Measurements from ENCODE around the gene TREX2.

The TREX2 gene

DNA sequence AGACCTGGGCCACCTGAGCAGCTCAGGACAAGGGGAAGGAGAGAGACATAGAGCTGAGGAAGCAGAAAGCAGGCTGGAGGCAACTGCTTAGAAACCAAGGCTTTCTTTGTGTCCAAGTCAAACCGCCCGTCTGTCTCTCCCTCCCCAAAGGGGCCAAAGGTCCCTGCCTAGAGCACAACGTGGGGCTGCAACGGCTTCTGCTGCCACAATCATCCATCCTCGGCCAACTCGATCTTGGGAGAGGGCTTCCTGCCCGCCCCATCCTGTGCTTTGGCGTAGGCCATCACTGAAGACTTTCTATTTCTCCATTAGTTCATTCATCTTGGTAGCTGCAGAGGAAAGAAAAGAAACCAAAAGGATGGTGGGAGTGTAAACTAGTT lies 1.7 kb upstream of the TREX2 start:
- Histone ChIP-seq H3K4me1 (ENCODE audit: control insufficient read depth, insufficient read depth, low read length) (no peaks in the 10 kb centered on the region), H3K9ac (ENCODE audit: low read length) (no peak overlapping the region), H3K36me3 (ENCODE audit: control insufficient read depth, insufficient read depth, low read length) (no peaks in the 10 kb centered on the region), H3K27me3 (ENCODE audit: control insufficient read depth, insufficient read depth, low read length) (peaks cover 4% of the 10 kb centered on the region), H3K4me3 (ENCODE audit: low read length) (no peak overlapping the region), H3K27ac (ENCODE audit: low read depth, low read length) (no peak overlapping the region)

DNA sequence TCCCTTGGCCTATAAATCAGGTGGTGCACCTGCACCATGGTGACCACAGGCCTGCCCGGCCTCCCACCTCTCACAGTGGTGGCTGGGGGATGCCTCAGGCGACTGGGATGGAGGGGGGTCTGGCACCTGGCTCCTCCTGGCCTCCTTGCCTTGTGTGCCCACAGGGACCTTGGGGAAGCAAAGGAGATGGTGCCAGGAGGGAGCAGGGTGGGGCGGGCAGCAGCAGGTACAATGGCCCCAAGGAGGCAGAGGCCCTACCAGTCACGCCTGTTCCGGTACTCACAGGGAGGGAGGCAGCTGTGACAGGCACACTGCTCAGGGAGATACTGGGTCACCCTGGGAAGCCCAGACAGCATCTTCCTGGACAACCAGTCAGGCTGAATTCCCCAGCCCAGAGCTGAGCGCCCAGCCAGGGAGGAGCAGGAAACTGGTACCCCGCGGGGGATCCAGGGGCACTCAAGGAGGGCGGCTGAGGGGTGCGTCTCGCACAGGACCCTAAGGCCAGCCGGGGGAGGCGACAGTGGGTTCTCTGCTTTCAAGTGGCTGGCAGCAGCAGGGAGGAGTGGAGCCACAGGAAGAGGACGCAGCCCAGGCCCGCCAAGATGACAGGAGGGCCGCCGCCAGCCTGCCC lies 1.2 kb upstream of the TREX2 start:
- H3K27ac ChIP-seq (ENCODE audit: low read depth, low read length): no peak overlapping the region
- no peaks in the 10 kb centered on the region for H3K4me1 ChIP-seq (ENCODE audit: control insufficient read depth, insufficient read depth, low read length)
- H3K36me3 ChIP-seq (ENCODE audit: control insufficient read depth, insufficient read depth, low read length): no peaks in the 10 kb centered on the region
- H3K4me3 ChIP-seq (ENCODE audit: low read length): no peak overlapping the region
- H3K27me3 ChIP-seq (ENCODE audit: control insufficient read depth, insufficient read depth, low read length): peaks cover 4% of the 10 kb centered on the region
- no peak overlapping the region for H3K9ac ChIP-seq (ENCODE audit: low read length)

GRCh38 chrX:153446636-153446936 lies 730 bp upstream of the TREX2 start:
- H3K36me3 ChIP-seq (ENCODE audit: control insufficient read depth, insufficient read depth, low read length): no peaks in the 10 kb centered on the region
- no peak overlapping the region for H3K27ac ChIP-seq (ENCODE audit: low read depth, low read length)
- no peak overlapping the region for H3K9ac ChIP-seq (ENCODE audit: low read length)
- H3K4me3 ChIP-seq (ENCODE audit: low read length): no peak overlapping the region
- peaks cover 4% of the 10 kb centered on the region for H3K27me3 ChIP-seq (ENCODE audit: control insufficient read depth, insufficient read depth, low read length)
- no peaks in the 10 kb centered on the region for H3K4me1 ChIP-seq (ENCODE audit: control insufficient read depth, insufficient read depth, low read length)

DNA sequence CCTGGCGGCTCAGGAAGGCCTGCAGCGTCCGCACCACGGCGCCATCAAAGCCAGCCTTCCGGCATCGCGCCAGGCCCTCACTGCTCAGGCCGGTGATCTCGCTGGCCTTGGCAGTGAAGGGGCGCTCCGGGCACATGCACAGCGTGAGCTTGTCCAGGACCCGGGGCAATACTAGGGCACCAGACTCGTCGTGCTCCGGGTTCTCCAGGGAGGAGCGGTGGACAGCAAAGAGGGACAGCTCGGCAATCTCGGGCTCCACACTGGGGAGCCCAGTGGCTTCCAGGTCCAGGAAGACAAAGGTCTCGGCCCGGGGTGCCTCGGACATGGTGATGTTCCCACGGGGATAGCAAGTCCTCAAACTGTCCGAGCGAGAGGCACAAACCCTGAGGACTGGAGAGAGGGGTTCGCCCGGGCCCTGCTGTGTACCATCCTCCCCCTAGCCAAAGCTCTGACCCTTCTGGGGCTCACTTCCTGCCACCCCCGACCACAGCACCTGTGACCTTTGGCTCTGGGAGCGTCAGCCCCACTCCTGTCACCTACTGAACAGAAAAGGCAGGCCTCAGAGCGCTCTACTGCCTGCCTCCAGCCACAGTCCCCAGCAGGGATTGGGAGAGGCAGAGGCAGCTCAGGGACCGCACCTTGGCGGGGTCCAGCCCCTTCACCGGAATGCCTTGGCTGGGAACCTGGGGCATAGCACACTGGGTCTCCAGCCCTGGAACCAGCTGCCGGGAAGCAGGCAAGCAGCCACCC lies 575 bp downstream of the TREX2 start:
- Histone ChIP-seq H3K27ac (ENCODE audit: low read depth, low read length) (no peak overlapping the region), H3K9ac (ENCODE audit: low read length) (no peak overlapping the region), H3K4me3 (ENCODE audit: low read length) (no peak overlapping the region), H3K27me3 (ENCODE audit: control insufficient read depth, insufficient read depth, low read length) (peaks cover 5% of the 10 kb centered on the region), H3K36me3 (ENCODE audit: control insufficient read depth, insufficient read depth, low read length) (no peaks in the 10 kb centered on the region), H3K4me1 (ENCODE audit: control insufficient read depth, insufficient read depth, low read length) (no peaks in the 10 kb centered on the region)

- H3K4me1 ChIP-seq (ENCODE audit: control insufficient read depth, insufficient read depth, low read length): no peaks in the 10 kb centered on the region
- H3K27me3 ChIP-seq (ENCODE audit: control insufficient read depth, insufficient read depth, low read length): peaks cover 5% of the 10 kb centered on the region
- no peak overlapping the region for H3K27ac ChIP-seq (ENCODE audit: low read depth, low read length)
- no peaks in the 10 kb centered on the region for H3K36me3 ChIP-seq (ENCODE audit: control insufficient read depth, insufficient read depth, low read length)
- H3K4me3 ChIP-seq (ENCODE audit: low read length): no peak overlapping the region
- H3K9ac ChIP-seq (ENCODE audit: low read length): no peak overlapping the region
Measured at GRCh38 chrX:153444333-153445011, 1.4 kb downstream of the TREX2 start.

DNA sequence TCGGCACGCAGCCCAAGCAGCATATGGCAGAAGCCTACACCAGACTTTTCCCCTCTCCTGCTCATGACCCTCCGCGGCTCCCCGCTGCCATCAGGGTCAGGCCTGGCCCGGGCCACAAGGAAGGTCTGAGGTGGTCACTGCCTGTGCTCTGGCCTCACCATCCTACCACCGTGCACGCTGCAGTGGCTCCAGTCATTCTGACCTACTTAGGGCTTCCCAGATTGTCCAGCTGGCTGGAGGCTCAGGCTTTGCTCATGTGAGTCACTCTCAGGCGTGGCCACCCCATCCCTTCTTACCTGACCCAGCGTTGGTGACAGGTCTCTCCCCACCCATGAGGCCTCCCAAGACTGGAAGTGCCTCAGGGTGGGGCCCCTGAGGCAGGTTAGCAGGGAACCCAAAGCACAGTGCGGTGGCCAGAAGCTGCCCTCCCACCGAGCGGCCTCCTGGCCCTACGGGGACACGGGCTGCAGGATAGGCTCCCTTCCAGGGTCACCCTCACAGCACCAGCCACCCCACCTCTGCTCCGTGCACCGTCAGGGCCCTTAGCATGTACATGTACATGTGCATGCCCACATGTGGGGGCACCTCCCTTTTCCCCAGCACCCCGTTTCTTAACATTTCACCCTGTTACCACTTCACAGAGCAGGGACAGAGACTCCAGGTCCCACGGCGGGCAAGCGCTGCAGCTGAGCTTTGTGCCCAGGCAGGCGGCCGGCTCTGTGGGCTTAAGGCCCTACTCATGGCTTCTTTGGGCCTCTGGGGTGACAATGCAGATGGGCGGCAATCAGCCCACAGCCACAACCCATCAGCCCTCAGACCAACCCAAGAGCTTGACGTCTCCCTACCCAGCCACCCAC lies 2.2 kb downstream of the TREX2 start:
- Histone ChIP-seq H3K36me3 (ENCODE audit: control insufficient read depth, insufficient read depth, low read length) (no peaks in the 10 kb centered on the region), H3K27me3 (ENCODE audit: control insufficient read depth, insufficient read depth, low read length) (peaks cover 7% of the 10 kb centered on the region), H3K4me1 (ENCODE audit: control insufficient read depth, insufficient read depth, low read length) (no peaks in the 10 kb centered on the region), H3K9ac (ENCODE audit: low read length) (no peak overlapping the region), H3K27ac (ENCODE audit: low read depth, low read length) (no peak overlapping the region), H3K4me3 (ENCODE audit: low read length) (no peak overlapping the region)

- peaks cover 6% of the 10 kb centered on the region for H3K27me3 ChIP-seq (ENCODE audit: control insufficient read depth, insufficient read depth, low read length)
- H3K4me1 ChIP-seq (ENCODE audit: control insufficient read depth, insufficient read depth, low read length): no peaks in the 10 kb centered on the region
- H3K4me3 ChIP-seq (ENCODE audit: low read length): no peak overlapping the region
- H3K36me3 ChIP-seq (ENCODE audit: control insufficient read depth, insufficient read depth, low read length): no peaks in the 10 kb centered on the region
- H3K27ac ChIP-seq (ENCODE audit: low read depth, low read length): no peak overlapping the region
- H3K9ac ChIP-seq (ENCODE audit: low read length): no peak overlapping the region
Measured at GRCh38 chrX:153442463-153442862, 3.4 kb downstream of the TREX2 start.

DNA sequence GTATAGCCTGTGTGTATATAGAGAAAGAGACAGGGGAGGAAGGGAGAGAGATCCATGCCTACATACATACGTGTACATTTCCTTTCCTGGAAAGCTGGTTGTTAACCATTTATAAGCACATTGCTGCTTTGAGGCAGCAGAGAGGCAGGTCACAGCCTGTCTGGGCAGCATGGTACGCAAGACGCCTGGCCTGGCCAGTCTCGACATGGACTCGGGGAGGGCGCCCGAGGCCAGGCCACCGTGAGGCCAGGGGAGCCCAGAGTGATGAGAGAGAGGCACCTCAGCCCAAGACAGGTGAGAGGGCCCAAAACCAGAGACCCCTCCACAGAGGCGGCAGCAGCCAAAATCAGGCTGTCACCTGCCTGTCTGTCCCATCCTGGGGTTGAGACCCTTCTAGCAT lies 3.9 kb downstream of the TREX2 start:
- H3K4me3 ChIP-seq (ENCODE audit: low read length): no peak overlapping the region
- H3K27me3 ChIP-seq (ENCODE audit: control insufficient read depth, insufficient read depth, low read length): peaks cover 4% of the 10 kb centered on the region
- H3K36me3 ChIP-seq (ENCODE audit: control insufficient read depth, insufficient read depth, low read length): no peaks in the 10 kb centered on the region
- H3K27ac ChIP-seq (ENCODE audit: low read depth, low read length): no peak overlapping the region
- H3K4me1 ChIP-seq (ENCODE audit: control insufficient read depth, insufficient read depth, low read length): no peaks in the 10 kb centered on the region
- no peak overlapping the region for H3K9ac ChIP-seq (ENCODE audit: low read length)

DNA sequence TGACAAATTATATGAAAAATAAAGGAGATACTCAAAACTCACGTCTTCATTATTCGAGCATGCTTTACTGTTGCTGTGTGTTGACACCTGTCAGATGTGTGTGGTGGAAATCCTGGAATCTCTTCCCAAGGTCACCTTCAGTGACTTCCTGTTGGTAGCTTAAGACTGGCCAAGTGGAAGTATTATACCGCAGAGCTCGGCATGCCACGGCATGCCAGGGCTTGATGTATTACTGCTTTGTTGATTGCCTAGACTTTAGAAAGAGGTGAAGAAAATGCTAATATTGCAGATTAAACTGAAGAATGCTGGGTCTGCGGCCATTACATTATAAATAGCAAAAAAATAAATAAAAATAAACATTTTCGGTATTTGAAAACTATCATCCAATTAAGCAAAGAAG lies 4.6 kb downstream of the TREX2 start:
- H3K27me3 ChIP-seq (ENCODE audit: control insufficient read depth, insufficient read depth, low read length): peaks cover 4% of the 10 kb centered on the region
- H3K9ac ChIP-seq (ENCODE audit: low read length): no peak overlapping the region
- H3K4me1 ChIP-seq (ENCODE audit: control insufficient read depth, insufficient read depth, low read length): no peaks in the 10 kb centered on the region
- H3K36me3 ChIP-seq (ENCODE audit: control insufficient read depth, insufficient read depth, low read length): no peaks in the 10 kb centered on the region
- H3K4me3 ChIP-seq (ENCODE audit: low read length): no peak overlapping the region
- no peak overlapping the region for H3K27ac ChIP-seq (ENCODE audit: low read depth, low read length)

- no peaks in the 10 kb centered on the region for H3K4me1 ChIP-seq (ENCODE audit: control insufficient read depth, insufficient read depth, low read length)
Measured at GRCh38 chrX:153440556-153441135, 5.2 kb downstream of the TREX2 start.

GRCh38 chrX:153439977-153440376 lies 5.9 kb downstream of the TREX2 start:
- no peaks in the 10 kb centered on the region for H3K4me1 ChIP-seq (ENCODE audit: control insufficient read depth, insufficient read depth, low read length)
- no peak overlapping the region for H3K27ac ChIP-seq (ENCODE audit: low read depth, low read length)
- no peak overlapping the region for H3K4me3 ChIP-seq (ENCODE audit: low read length)
- H3K27me3 ChIP-seq (ENCODE audit: control insufficient read depth, insufficient read depth, low read length): peaks cover 4% of the 10 kb centered on the region
- H3K36me3 ChIP-seq (ENCODE audit: control insufficient read depth, insufficient read depth, low read length): no peaks in the 10 kb centered on the region
- H3K9ac ChIP-seq (ENCODE audit: low read length): no peak overlapping the region

More at GRCh38 chrX:153440556-153441135, 5.2 kb downstream of the TREX2 start:
- H3K9ac ChIP-seq (ENCODE audit: low read length): no peak overlapping the region
- no peak overlapping the region for H3K4me3 ChIP-seq (ENCODE audit: low read length)
- no peak overlapping the region for H3K27ac ChIP-seq (ENCODE audit: low read depth, low read length)
- peaks cover 4% of the 10 kb centered on the region for H3K27me3 ChIP-seq (ENCODE audit: control insufficient read depth, insufficient read depth, low read length)
- H3K36me3 ChIP-seq (ENCODE audit: control insufficient read depth, insufficient read depth, low read length): no peaks in the 10 kb centered on the region

GRCh38 chrX:153438532-153438931 lies 7.3 kb downstream of the TREX2 start:
- Histone ChIP-seq H3K4me3 (ENCODE audit: low read length) (no peak overlapping the region), H3K4me1 (ENCODE audit: control insufficient read depth, insufficient read depth, low read length) (no peaks in the 10 kb centered on the region), H3K9ac (ENCODE audit: low read length) (no peak overlapping the region), H3K27me3 (ENCODE audit: control insufficient read depth, insufficient read depth, low read length) (peaks cover 4% of the 10 kb centered on the region), H3K36me3 (ENCODE audit: control insufficient read depth, insufficient read depth, low read length) (no peaks in the 10 kb centered on the region), H3K27ac (ENCODE audit: low read depth, low read length) (no peak overlapping the region)
